GM21576 (cell line): ENCODE measurements around the gene MACROD2.
"Not testable (repeated sequence)": the region's sequence is repeated elsewhere in the genome, so short reads cannot be mapped to it uniquely, and the experiment has no call there.

Experiments
- ATAC-seq: cut with Tn5 transposase; IDR thresholded peaks from one replicate; pipeline ENCODE4 v1.9.1; 2021; ENCODE audit warnings: mild to moderate bottlenecking, moderate library complexity; ENCODE audit not compliant: unreplicated experiment

Gene MACROD2

GRCh38 chr20:15012566-15012965, 1017.2 kb downstream of the MACROD2 start:
- no peak for ATAC-seq

DNA sequence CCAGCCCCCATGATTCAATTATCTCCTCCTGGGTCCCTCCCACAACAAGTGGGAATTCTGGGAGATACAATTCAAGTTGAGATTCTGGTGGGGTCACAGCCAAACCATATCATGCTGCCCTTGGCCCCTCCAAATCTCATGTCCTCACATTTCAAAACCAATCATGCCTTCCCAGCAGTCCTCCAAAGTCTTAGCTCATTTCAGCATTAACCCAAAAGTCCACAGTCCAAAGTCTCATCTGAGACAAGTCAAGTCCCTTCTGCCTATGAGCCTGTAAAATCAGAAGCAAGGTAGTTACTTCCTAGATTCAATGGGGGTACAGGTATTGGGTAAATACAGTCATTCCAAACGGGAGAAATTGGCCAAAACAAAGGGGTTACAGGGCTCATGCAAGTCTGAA, 1021.6 kb downstream of the MACROD2 start:
- not testable (repeated sequence) for ATAC-seq

GRCh38 chr20:15018966-15019365, 1023.6 kb downstream of the MACROD2 start:
- ATAC-seq: no peak

- no peak for ATAC-seq
Measured at GRCh38 chr20:15020845-15021244, 1025.5 kb downstream of the MACROD2 start.

GRCh38 chr20:15022921-15023320, 1027.6 kb downstream of the MACROD2 start:
- no peak for ATAC-seq

- ATAC-seq: no peak
Measured at GRCh38 chr20:15026759-15027158, 1031.4 kb downstream of the MACROD2 start.

DNA sequence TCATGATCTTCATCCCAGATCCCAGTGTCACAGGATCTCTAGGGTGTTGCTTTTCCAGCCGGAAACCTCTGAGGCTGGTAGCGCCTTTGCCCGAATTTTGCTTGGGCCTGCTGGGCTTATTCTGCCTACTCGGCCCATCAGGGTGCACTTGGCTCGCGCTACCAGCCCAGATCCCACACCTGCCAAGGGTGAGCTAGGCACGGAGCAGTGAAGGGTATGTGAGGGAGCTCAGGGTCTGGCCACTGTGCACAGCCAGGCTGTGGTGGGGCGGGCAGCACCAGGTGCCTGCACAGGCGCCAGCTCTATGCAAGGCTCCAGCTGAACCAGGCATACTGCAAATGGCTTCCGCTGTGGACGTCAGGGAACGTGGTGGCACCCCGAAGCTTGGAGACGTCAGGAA, 1035.5 kb downstream of the MACROD2 start:
- no peak for ATAC-seq

GRCh38 chr20:15031546-15032351, 1036.4 kb downstream of the MACROD2 start:
- ATAC-seq: no peak

DNA sequence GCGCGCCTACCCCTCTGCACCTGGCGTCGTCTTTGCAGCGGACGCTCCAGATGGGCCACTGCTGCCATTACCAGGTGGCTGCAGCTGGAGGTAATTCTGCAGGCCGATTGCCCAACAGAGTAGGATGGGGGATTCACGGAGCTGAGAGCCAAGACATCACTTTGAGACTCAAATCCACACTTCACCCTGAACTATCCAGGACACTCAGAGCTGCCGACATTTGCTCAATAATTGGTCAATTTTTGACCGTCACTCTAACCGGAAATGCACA, 1037.0 kb downstream of the MACROD2 start:
- ATAC-seq: no peak

GRCh38 chr20:15033269-15033668, 1038.0 kb downstream of the MACROD2 start:
- no peak for ATAC-seq

GRCh38 chr20:15033891-15034290, 1038.6 kb downstream of the MACROD2 start:
- ATAC-seq: no peak

GRCh38 chr20:15036948-15037347, 1041.6 kb downstream of the MACROD2 start:
- ATAC-seq: no peak

GRCh38 chr20:15039088-15039752, 1043.9 kb downstream of the MACROD2 start:
- no peak for ATAC-seq

DNA sequence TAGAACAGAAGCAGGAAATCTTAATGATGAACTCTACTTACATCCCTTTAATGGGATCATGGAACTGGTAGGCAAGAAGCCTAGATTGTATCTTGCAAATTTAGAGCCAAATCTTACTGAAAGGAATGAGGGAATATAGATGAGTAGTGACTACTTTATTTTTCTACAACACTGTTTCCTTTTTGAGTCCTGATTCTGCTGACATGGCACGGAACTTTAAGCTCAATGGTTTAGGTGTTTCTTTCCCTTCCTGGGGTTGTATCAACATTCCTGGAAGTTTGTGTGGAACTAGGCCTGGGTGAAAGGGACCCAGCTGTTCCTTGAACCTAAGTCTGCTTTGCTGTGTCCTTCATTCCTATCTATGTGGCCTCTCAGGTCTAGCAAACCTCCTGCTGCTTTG, 1047.4 kb downstream of the MACROD2 start:
- no peak for ATAC-seq

DNA sequence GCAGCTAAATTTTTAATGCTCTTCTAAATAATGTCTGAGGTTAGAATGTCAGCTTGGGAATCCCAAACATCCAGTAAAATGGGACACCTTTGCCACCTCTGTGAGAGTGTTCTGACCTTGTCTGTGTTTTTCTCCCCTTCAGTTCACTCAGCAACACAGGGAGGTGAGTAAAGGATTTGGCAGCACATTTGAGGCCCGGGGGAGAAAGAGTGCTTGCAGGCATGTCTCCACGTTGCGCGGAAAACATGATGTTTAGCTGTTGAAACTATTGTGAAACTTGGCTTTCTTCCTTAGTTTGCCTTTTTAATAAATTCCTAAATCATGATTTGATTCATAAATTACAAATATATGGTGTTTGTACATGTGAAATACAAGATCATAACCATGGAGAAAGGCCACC, 1049.9 kb downstream of the MACROD2 start:
- no peak for ATAC-seq

GRCh38 chr20:15047042-15047441, 1051.7 kb downstream of the MACROD2 start:
- no peak for ATAC-seq

GRCh38 chr20:15047601-15048000, 1052.3 kb downstream of the MACROD2 start:
- no peak for ATAC-seq

- no peak for ATAC-seq
Measured at GRCh38 chr20:15056246-15056645, 1060.9 kb downstream of the MACROD2 start.

DNA sequence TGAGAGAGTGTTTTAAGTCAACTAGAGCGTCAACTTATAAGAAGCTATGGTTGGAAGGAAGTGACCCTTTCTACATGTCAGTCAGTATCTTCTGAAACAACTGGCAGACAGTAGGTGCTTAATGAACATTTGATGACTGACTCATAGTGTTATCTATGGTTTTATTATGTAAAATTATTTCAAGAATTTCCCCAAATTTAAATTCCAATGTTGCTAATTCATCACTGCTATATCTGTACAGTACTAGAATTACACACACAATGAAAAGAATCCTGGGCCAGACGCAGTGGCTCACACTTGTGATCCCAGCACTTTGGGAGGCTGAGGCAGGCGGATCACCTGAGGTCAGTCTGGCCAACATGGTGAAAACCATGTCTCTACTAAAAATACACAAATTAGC, 1063.5 kb downstream of the MACROD2 start:
- no peak for ATAC-seq

DNA sequence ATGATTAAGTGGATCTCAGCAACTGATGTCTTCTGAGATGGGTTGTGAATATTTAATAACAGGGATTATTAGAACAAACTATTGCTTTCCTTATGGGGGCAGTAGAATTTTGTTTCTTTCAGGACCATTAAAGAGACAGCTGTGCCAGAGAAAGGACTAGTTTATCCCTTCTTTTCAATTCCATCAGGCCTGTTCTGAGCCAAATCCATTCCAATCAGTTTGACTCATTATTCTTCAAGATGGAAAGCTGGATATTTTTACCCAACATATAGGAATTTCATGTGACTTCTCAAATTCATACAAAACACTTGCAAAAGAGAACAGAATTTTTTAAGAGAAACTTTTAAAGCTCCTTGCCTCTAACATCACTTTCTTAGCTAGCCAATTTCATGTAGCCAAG, 1064.1 kb downstream of the MACROD2 start:
- ATAC-seq: no peak

DNA sequence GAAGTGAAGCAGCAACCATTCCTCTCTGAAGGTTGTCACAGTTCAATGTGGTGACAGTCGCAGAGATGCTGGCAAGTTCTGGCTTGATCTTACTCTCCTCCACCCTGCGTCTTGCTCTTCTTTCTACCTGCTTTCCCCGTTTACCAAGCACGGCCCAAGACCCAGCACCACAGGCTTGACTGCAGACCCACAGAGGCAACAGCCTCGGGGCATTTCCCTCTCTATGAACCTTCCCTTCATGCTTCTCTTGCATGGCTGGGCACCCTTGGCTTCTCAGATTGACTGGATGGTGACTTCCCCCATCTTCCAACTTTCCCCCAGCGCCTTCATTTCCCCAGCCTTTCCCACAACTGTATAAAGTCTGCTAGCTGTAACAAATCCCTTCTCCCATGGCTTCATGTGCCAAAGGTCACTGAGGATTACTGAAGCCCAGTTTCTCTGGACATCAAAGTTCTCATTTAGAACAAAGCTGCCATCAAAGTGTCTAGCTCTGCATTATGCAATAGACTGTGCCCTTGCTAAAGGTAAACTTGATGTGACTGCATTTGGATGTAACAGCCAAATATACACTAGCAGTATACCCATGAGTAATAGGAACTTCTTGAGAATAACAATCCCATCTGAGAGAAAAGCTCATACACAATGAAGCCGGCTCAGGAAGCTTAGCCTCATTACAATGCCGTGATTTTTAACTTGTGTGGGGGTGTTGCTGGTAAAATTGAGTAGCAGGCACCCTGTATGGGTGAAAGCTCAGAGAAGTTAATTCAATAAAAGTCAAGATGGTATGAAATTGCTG, 1065.1 kb downstream of the MACROD2 start:
- no peak for ATAC-seq

DNA sequence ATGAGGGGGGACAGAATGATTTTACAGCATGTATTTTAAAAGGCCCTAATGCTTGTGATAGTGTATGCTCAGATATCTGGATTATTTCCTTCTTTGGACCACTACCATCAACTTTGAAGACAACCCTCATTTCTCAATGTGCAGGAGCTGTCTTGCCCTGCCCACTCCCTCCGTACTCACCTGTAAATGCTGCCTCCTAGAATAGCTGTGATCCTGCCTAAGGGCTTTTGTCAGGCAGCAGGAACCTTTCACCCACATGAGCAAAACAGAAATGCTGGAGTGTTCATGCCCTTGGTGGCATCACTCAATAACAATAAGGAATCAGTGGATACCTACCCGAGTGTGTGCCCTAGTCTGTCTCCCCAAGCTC, 1065.7 kb downstream of the MACROD2 start:
- no peak for ATAC-seq
